ENCODE results near the gene SPON1. TPM values are rescaled to one million over a fixed set of nuclear protein-coding genes. Genes with fewer than 3 reads are reported as not detected.

Gene SPON1
- total and polyA plus RNA-seq, 8 donors: 0.83 to 17.5 (median 1.7) TPM

DNA sequence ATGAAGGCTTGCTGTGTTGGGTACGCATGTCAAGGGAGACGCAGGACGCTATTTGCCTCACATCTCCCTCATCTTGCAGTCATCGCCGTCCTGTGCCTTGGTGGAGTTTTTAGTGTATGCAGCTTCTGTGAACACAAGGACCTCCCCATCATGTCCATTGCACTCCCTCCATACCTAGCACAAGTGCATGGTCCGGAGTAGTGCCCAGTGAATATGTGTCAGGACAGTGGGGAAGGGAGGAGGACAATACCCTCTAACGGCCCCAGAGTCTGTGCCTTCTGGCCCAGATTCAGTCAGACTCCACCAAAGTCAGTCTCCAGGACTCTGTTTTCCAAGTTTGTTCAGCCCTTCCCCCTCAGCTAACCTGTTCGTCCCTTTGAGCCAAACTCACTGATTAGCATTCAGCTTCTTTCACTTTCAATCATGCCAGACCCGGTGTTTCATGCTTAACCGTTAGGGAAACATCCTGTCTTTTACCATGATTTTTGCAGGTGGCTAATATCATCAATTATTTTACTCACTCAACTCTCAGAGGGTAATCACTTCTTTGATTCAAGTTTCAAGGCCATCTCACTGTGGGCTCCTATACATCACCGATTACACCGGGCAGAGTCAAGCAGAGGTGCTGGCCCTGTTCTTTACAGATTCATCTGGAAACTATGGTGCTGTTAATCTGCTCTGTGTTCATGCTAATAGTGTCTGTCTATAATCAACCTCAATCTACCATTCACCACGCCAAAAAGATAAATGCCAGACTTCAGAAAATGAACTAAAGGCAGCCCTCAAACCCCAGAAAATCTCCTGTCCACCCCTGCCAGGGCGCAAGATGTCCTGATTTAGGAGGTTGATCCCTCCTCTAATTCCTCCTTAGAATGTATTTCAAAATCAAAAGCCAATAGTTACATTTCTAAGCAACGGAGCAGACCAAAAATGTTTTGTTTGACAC lies 240.0 kb downstream of the SPON1 start:
- no peaks in the 10 kb centered on the region for H3K4me1 ChIP-seq
- no peak overlapping the region for H3K4me3 ChIP-seq
- intact Hi-C loops (cut with DNase I): no loop called here
- no peaks in the 10 kb centered on the region for H3K9me3 ChIP-seq
- no peak overlapping the region for H3K27ac ChIP-seq
- no peak for DNase-seq
- 47 to 59% methylated on average over 15 of the region's 15 CpGs for WGBS, 2 donors
- H3K36me3 ChIP-seq: no peaks in the 10 kb centered on the region
- no peak for ATAC-seq
- no peaks in the 10 kb centered on the region for H3K27me3 ChIP-seq
- FAIRE-seq: no peak
- TF ChIP-seq, protein P1, sequence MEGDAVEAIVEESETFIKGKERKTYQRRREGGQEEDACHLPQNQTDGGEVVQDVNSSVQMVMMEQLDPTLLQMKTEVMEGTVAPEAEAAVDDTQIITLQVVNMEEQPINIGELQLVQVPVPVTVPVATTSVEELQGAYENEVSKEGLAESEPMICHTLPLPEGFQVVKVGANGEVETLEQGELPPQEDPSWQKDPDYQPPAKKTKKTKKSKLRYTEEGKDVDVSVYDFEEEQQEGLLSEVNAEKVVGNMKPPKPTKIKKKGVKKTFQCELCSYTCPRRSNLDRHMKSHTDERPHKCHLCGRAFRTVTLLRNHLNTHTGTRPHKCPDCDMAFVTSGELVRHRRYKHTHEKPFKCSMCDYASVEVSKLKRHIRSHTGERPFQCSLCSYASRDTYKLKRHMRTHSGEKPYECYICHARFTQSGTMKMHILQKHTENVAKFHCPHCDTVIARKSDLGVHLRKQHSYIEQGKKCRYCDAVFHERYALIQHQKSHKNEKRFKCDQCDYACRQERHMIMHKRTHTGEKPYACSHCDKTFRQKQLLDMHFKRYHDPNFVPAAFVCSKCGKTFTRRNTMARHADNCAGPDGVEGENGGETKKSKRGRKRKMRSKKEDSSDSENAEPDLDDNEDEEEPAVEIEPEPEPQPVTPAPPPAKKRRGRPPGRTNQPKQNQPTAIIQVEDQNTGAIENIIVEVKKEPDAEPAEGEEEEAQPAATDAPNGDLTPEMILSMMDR (IDR thresholded peaks at IDR 0.05): no peak

DNA sequence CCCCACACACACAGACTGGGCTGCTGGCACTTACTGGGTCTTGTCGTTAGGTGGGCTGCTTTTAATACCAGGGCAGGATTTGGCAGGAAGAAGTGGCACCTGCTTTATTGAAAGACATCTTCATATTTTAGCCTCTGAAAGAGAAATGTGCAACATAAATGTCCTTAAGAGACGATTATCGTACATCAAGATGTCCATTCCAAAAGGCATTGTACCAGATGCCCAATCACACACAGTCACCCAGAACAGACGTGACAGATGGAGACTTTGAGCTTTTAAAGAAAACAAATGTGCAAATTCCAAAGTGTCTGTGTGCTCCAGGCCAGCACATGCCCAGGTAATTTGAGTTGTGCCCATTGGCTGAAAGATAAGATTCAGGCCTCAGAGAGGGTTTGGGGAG lies 240.8 kb downstream of the SPON1 start:
- no peak for FAIRE-seq
- 76 to 78% methylated on average over 4 of the region's 4 CpGs for WGBS, 2 donors
- H3K27me3 ChIP-seq: no peaks in the 10 kb centered on the region
- TF ChIP-seq, protein P1 (IDR thresholded peaks at IDR 0.05): no peak
- DNase-seq: no peak
- no peaks in the 10 kb centered on the region for H3K9me3 ChIP-seq
- H3K4me3 ChIP-seq: no peak overlapping the region
- no peaks in the 10 kb centered on the region for H3K4me1 ChIP-seq
- ATAC-seq: no peak
- H3K36me3 ChIP-seq: no peaks in the 10 kb centered on the region
- no peak overlapping the region for H3K27ac ChIP-seq
- intact Hi-C loops (cut with DNase I): no loop called here

DNA sequence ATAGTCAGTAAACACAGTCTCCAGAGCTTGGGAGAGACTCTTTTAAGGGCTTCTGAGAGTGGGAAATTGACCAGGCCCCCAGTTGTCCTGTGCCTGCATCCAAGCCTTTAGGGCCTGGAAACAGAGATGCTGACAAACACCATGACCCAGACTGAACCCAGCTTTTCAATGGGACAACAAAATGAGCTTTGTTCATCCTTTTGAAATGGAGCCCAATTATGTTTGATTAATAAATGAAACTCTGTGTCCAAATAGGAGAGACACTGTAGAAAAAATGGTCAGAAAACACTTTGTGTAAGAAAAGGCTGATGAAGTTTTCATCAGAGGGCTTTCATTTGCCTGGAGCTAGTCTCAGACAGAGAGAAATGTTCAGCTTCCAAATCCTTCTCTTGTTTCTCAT lies 250.5 kb downstream of the SPON1 start:
- DNase-seq (no peak), FAIRE-seq (no peak), ATAC-seq (no peak)
- no peaks in the 10 kb centered on the region for H3K27me3 ChIP-seq
- no peaks in the 10 kb centered on the region for H3K36me3 ChIP-seq
- no peaks in the 10 kb centered on the region for H3K9me3 ChIP-seq
- H3K4me3 ChIP-seq: no peak overlapping the region
- no peak overlapping the region for H3K27ac ChIP-seq
- intact Hi-C loops (cut with DNase I): no loop called here
- TF ChIP-seq, protein P1 (IDR thresholded peaks at IDR 0.05): no peak
- H3K4me1 ChIP-seq: no peaks in the 10 kb centered on the region

DNA sequence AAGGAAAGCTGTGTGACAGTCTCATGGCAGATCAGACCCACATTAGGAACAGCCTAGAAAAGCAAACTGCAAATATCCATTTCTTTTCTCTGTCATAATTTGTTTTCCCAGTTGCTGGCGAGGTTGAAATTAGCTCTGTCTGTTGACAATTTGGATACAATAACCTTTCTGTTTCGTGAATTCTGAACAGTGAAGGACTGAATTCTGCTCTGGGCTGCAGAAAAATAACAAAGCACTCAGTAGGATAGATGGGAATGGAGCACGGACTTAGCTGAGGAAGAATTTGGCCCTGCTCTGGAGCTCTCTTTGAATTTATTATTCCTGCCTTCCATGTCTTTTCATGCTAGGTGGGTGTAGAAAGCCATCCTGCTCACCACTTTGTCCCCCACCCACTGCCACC lies 256.2 kb downstream of the SPON1 start:
- ATAC-seq (no peak), FAIRE-seq (no peak), DNase-seq (no peak)
- Histone ChIP-seq H3K27ac (no peak overlapping the region), H3K36me3 (no peaks in the 10 kb centered on the region), H3K4me3 (no peak overlapping the region), H3K4me1 (no peaks in the 10 kb centered on the region), H3K27me3 (no peaks in the 10 kb centered on the region), H3K9me3 (no peaks in the 10 kb centered on the region)
- 53 to 56% methylated on average over 3 of the region's 3 CpGs for WGBS, 2 donors
- TF ChIP-seq, protein P1 (IDR thresholded peaks at IDR 0.05): no peak
- intact Hi-C loops (cut with DNase I): no loop called here

DNA sequence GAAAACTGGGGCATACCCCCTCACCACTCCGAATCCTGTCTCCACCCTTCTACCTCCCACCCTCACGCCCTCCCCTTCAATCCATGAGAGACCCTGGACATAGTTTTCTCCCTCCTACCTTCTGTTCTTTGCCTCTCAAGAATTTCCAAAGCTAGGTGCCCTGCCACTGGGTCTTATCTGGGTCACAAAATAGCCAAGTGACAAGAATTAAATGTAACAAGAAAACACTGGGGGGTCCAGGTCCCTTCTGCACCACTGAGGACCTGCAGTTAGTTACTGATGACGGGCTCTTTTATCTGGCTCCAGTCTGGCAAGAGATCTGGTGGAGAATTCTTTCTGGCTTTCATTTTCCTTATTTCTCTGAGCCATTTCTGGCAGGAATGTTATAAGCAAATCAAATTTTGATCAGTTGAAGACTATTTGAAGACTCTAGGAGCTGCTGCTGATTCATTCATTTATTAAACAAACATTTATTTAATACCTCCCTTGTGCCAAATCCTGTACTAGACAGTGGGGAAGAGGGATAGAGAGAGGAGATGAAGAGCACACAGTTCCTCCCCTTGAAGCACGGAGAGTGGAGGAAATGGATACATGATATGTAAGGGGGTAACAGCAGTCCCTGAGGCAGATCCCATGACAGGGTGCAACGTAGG lies 261.2 kb downstream of the SPON1 start:
- Histone ChIP-seq H3K9me3 (no peaks in the 10 kb centered on the region), H3K4me3 (no peak overlapping the region), H3K27ac (no peak overlapping the region), H3K27me3 (no peaks in the 10 kb centered on the region), H3K36me3 (no peaks in the 10 kb centered on the region), H3K4me1 (no peaks in the 10 kb centered on the region)
- WGBS, 2 donors: 50 to 53% methylated on average over 5 of the region's 5 CpGs
- intact Hi-C loops (cut with DNase I): no loop called here
- DNase-seq: no peak
- TF ChIP-seq, protein P1 (IDR thresholded peaks at IDR 0.05): no peak
- FAIRE-seq: no peak
- no peak for ATAC-seq

Measured in pancreas (tissue), 10 donors.